Liver (tissue), 9 donors: Measurements from ENCODE around the gene OMD. TPM values are rescaled to one million over a fixed set of nuclear protein-coding genes. Genes with fewer than 3 reads are reported as not detected.

Source experiments
- DNase-seq: peaks from one replicate; pipeline ENCODE4 v3.0.0-alpha.2; 2017; ENCODE audit warnings: low spot score
- H3K27ac ChIP-seq, 2 donors: one replicate each; pipeline ENCODE4 v1.7.0; 2013; ENCODE audit warnings: inconsistent platforms in 2 of 2, low read length in 2 of 2, control low read depth in 1 of 2, low read depth in 1 of 2, mild to moderate bottlenecking in 1 of 2
- H3K27me3 ChIP-seq, 4 donors: one replicate each; pipeline versions ENCODE4 v1.6.1 to v1.7.0; 2013; ENCODE audit warnings: low read length in 3 of 4, inconsistent platforms in 1 of 4, mild to moderate bottlenecking in 1 of 4, moderate library complexity in 1 of 4; ENCODE audit not compliant: control insufficient read depth in 4 of 4, insufficient read depth in 4 of 4
- H3K36me3 ChIP-seq, 4 donors: one replicate each; pipeline versions ENCODE4 v1.6.1 to v1.7.0; 2013; ENCODE audit warnings: low read length in 3 of 4, mild to moderate bottlenecking in 3 of 4, low read depth in 1 of 4, moderate library complexity in 1 of 4; ENCODE audit not compliant: control insufficient read depth in 4 of 4, insufficient read depth in 3 of 4
- H3K4me1 ChIP-seq, 4 donors: one replicate each; pipeline versions ENCODE4 v1.6.1 to v1.7.0; 2013; ENCODE audit warnings: low read length in 3 of 4, mild to moderate bottlenecking in 3 of 4, moderate library complexity in 1 of 4; ENCODE audit not compliant: control insufficient read depth in 4 of 4, insufficient read depth in 4 of 4
- H3K4me3 ChIP-seq, 3 donors: one replicate each; pipeline versions ENCODE4 v1.6.1 to v1.7.0; 2013; ENCODE audit warnings: low read length in 3 of 3, control low read depth in 1 of 3, low read depth in 1 of 3, mild to moderate bottlenecking in 1 of 3
- H3K9ac ChIP-seq, 2 donors: one replicate each; pipeline ENCODE4 v1.7.0; 2013; ENCODE audit warnings: low read length in 2 of 2, mild to moderate bottlenecking in 2 of 2, moderate library complexity in 2 of 2, control low read depth in 1 of 2, low read depth in 1 of 2
- H3K9me3 ChIP-seq, 4 donors: one replicate each; pipeline versions ENCODE4 v1.6.1 to v1.7.0; 2013; ENCODE audit warnings: low read length in 3 of 4; ENCODE audit not compliant: control insufficient read depth in 4 of 4
- ATF3 ChIP-seq: IDR thresholded peaks from 2 replicates; pipeline ENCODE4 v1.6.1; 2016; ENCODE audit warnings: antibody characterized with exemption
- CTCF ChIP-seq: fragments of 150-350 bp; IDR thresholded peaks from 2 replicates; pipeline ENCODE4 v1.5.1; 2017; ENCODE audit warnings: improper control_type of control experiment, low read depth, low read length; ENCODE audit not compliant: missing input control
- EGR1 ChIP-seq, 2 donors: IDR thresholded peaks; 2 replicates each; pipeline ENCODE4 v1.6.1; 2016 to 2018; ENCODE audit warnings: antibody characterized with exemption in 2 of 2, low read depth in 2 of 2
- FOXA1 ChIP-seq: IDR thresholded peaks from 2 replicates; pipeline ENCODE4 v1.6.1; 2016; ENCODE audit warnings: antibody characterized with exemption
- FOXA2 ChIP-seq: IDR thresholded peaks from 2 replicates; pipeline ENCODE4 v1.6.1; 2016; ENCODE audit warnings: antibody characterized with exemption
- GABPA ChIP-seq, 2 donors: IDR thresholded peaks in 1 of 2; conservative IDR thresholded peaks in 1 of 2; 2 replicates each; pipeline ENCODE4 v1.6.1; 2016; ENCODE audit warnings: antibody characterized with exemption in 2 of 2, mild to moderate bottlenecking in 1 of 2, moderate library complexity in 1 of 2
- HNF4A ChIP-seq, 2 donors: conservative IDR thresholded peaks; 2 replicates each; pipeline ENCODE4 v1.6.1; 2016; ENCODE audit warnings: antibody characterized with exemption in 2 of 2, mild to moderate bottlenecking in 2 of 2
- HNF4G ChIP-seq: IDR thresholded peaks from 2 replicates; pipeline ENCODE4 v1.6.1; 2016; ENCODE audit warnings: antibody characterized with exemption
- JUND ChIP-seq, 2 donors: IDR thresholded peaks; 2 replicates each; pipeline ENCODE4 v1.6.1; 2016; ENCODE audit warnings: antibody characterized with exemption in 2 of 2
- MAX ChIP-seq: IDR thresholded peaks from 2 replicates; pipeline ENCODE4 v1.6.1; 2016; ENCODE audit warnings: antibody characterized with exemption
- NR2F2 ChIP-seq: IDR thresholded peaks from 2 replicates; pipeline ENCODE4 v1.6.1; 2016; ENCODE audit warnings: antibody characterized with exemption
- RAD21 ChIP-seq, 2 donors: IDR thresholded peaks; 2 replicates each; pipeline ENCODE4 v1.6.1; 2016; ENCODE audit warnings: antibody characterized with exemption in 2 of 2, mild to moderate bottlenecking in 2 of 2
- REST ChIP-seq: IDR thresholded peaks from 2 replicates; pipeline ENCODE4 v1.6.1; 2016; ENCODE audit warnings: antibody characterized with exemption, mild to moderate bottlenecking
- RXRA ChIP-seq, 2 donors: IDR thresholded peaks; 2 replicates each; pipeline ENCODE4 v1.6.1; 2017 to 2018; ENCODE audit warnings: antibody characterized with exemption in 2 of 2, mild to moderate bottlenecking in 1 of 2
- SP1 ChIP-seq: IDR thresholded peaks from 2 replicates; pipeline ENCODE4 v1.6.1; 2018; ENCODE audit warnings: antibody characterized with exemption, mild to moderate bottlenecking
- TAF1 ChIP-seq: conservative IDR thresholded peaks from 2 replicates; pipeline ENCODE4 v1.6.1; 2016; ENCODE audit warnings: antibody characterized with exemption, mild to moderate bottlenecking
- YY1 ChIP-seq: IDR thresholded peaks from 2 replicates; pipeline ENCODE4 v1.6.1; 2016; ENCODE audit warnings: antibody characterized with exemption, mild to moderate bottlenecking
- ZBTB33 ChIP-seq: IDR thresholded peaks from 2 replicates; pipeline ENCODE4 v1.6.1; 2016; ENCODE audit warnings: antibody characterized with exemption
- polyA plus RNA-seq, 2 donors: library from polyadenylated mRNA; stranded (reverse) in 1 of 2; unstranded in 1 of 2; fragments of 200-250 nt in 1 of 2; fragments of >200 nt in 1 of 2; fragmentation: Nextera tagmentation in 1 of 2; extraction: Ambion mirVana in 1 of 2; gene quantifications; one replicate each; pipeline versions ENCODE4 v1.2.1 to v1.2.3, GENCODE V29; 2013 to 2015
- total RNA-seq, 2 donors: library from RNA; depleted of rRNA; stranded (reverse); fragments of >200 nt; gene quantifications; one replicate each; pipeline ENCODE4 v1.2.3, GENCODE V29; 2014
- donor health status: healthy.
- donor health status: healthy.
- donor health status: healthy.
- donor health status: healthy.
- donor health status: healthy.

Gene OMD
- total and polyA plus RNA-seq, 4 donors: 0.28 to 0.75 (median 0.52) TPM; not detected in 1

GRCh38 chr9:92446536-92446935 is 22.3 kb upstream of the OMD start:
- H3K4me3 ChIP-seq: no peak overlapping the region
- no peak overlapping the region for H3K27ac ChIP-seq
- H3K9ac ChIP-seq: no peak overlapping the region
- no peaks in the 10 kb centered on the region for H3K36me3 ChIP-seq
- H3K27me3 ChIP-seq: no peaks in the 10 kb centered on the region
- DNase-seq: no peak
- TF ChIP-seq RAD21 (IDR thresholded peaks at IDR 0.05) (no peak), SP1 (no peak), NR2F2 (no peak), HNF4G (no peak), CTCF (no peak), GABPA (IDR thresholded peaks at IDR 0.05 in 1 of 2, conservative IDR thresholded peaks at IDR 0.05 in 1 of 2) (no peak), ATF3 (no peak), FOXA1 (no peak), JUND (IDR thresholded peaks at IDR 0.05) (no peak), YY1 (no peak), EGR1 (IDR thresholded peaks at IDR 0.05; ENCODE audit: low read depth in 2 of 2) (no peak), TAF1 (no peak), ZBTB33 (no peak), REST (no peak), MAX (no peak), HNF4A (conservative IDR thresholded peaks at IDR 0.05) (no peak), FOXA2 (no peak), RXRA (IDR thresholded peaks at IDR 0.05) (no peak)
- H3K9me3 ChIP-seq: no peaks in the 10 kb centered on the region
- H3K4me1 ChIP-seq: no peaks in the 10 kb centered on the region
